ENCODE data around the gene PPP1CA.
"Not testable (repeated sequence)": the region's sequence is repeated elsewhere in the genome, so short reads cannot be mapped to it uniquely, and the experiment has no call there.

The PPP1CA gene

DNA sequence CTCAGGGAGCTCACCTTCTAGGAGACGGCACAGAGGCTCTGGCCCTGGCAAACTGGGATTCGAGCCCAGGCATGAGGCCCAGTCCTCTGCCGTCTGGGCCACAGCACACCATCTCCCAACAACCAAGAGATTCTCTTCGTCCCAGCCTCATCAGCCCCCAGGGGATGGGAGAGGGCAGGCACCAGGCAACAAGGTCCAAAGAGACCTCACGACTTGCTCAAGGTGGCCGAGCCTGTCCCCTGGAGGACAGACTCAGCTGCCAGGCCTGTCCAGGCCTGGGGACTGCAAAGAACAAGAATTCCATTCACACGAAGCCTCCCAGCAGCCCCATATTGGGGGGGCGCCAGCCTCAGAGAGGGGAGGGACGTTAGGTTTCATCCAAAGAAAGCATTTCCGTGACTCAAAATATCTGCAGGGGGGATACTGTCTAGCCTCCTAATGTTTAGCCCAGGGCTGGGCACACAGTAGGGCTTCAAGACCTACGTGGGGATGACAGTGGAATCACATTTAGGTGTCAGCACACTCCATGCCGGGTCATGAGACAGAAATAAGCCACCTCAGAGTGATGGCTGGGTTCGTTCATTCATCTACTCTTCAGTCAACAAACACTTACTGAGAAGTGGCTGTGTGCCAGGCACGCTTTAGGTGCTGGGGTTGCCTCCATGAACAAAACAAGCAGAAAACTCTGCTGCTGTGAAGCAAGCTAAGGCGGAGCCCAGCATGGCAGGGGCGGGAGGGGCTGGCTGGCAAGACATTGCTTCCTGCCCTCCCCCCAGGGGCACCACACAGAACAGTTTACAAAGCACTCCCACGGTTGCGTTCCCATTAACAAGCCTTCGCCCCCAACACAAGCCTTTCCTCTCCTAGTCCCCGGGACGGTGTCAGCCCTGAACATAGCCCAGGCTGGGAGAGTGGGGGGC, 15.0 kb upstream of the PPP1CA start:
- DNase-seq = no peak

- DNase-seq = no peak
Measured at GRCh38 chr11:67415501-67416304, 14.0 kb upstream of the PPP1CA start, which contains the start of gene CARNS1. Gene CARNS1 (plus strand): TSS chr11:67415678. CDS start chr11:67416200, 522 bp downstream.

- DNase-seq = no peak
Measured at GRCh38 chr11:67413266-67413849, 11.7 kb upstream of the PPP1CA start.

GRCh38 chr11:67412495-67413179, 11.0 kb upstream of the PPP1CA start:
- DNase-seq = no peak

- DNase-seq = no peak
Measured at GRCh38 chr11:67411785-67412152, 10.1 kb upstream of the PPP1CA start.

DNA sequence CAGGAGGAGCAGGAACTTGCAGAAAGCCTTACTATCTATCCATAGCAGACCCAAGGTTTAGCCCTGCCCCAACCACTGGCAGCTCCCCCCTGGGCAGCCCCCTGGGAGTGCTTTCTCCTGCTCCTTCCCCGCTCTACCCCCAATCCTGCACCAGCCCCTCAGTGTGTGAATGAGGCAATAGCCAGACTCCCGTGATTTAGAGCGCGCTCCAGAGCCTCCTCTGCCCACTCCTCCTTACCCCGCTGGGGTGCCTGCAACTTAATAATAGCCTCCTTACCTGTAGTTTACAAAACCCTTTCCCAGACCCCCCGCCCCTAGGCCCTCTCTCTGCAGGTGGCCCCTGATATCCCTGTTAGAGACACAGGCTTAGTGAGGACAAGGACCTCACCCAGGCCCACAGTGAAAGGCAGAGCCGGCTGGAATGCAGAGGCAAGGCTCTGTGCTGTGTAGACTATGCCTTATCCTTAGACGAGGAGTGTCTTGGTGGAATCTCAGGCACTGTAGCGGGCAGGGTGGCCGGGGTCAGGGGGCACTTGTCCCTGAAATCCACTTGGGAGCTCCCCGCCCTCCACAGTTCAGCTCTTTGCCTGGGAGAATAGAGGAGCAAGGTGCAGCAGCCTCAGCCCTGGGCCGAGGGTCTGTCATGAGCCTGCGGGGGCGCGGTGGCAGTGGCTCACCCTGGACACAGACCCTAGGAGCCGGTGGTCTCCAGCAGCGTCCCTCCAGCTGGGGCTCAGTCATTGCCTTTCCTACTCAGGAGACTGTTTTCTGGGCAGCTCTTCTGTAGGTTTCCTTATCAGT, 9.5 kb upstream of the PPP1CA start:
- DNase-seq = no peak

DNA sequence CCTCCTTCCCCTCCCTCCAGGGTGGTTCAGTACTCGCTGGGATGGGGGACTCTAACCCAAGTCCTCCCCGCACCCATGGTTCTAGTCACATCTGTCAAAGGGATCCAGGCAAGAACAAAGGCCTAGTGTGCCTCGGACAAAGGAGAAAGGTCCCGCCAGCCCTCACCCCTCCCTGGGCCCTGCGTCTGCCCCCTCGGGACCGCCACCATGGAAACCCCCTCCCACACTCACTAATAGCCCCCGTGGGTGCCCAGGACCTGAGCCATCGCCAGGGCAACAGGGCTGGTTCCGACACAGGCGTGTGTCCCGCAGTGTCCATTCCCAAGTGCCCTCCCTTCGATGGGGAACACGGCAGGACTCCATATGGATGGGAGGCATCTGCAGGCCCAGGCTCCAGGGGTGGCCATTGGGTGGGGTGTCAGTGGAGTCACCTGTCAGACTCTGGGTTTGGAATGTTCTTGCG, 8.7 kb upstream of the PPP1CA start:
- no peak for DNase-seq

- no peak for DNase-seq
Measured at GRCh38 chr11:67409781-67410368, 8.2 kb upstream of the PPP1CA start.

DNA sequence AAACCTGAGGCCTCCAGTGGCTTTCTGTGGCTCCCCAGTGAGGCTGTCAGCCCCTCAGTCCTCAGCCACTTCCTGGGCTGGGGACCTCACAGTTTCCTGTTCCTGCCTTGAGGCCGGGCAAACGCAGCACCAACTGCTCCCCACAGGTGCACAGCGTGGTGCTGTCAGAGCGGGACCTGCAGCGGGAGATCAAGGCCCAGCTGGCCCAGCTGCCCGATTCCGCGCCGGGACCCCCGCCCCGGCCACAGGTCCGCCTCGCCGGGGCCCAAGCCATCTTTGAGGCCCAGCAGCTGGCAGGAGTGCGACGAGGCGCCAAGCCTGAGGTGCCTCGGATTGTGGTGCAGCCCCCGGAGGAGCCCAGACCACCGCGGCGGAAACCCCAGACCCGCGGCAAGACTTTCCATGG, 7.6 kb upstream of the PPP1CA start:
- DNase-seq = peak; percentile 10 to 52

DNA sequence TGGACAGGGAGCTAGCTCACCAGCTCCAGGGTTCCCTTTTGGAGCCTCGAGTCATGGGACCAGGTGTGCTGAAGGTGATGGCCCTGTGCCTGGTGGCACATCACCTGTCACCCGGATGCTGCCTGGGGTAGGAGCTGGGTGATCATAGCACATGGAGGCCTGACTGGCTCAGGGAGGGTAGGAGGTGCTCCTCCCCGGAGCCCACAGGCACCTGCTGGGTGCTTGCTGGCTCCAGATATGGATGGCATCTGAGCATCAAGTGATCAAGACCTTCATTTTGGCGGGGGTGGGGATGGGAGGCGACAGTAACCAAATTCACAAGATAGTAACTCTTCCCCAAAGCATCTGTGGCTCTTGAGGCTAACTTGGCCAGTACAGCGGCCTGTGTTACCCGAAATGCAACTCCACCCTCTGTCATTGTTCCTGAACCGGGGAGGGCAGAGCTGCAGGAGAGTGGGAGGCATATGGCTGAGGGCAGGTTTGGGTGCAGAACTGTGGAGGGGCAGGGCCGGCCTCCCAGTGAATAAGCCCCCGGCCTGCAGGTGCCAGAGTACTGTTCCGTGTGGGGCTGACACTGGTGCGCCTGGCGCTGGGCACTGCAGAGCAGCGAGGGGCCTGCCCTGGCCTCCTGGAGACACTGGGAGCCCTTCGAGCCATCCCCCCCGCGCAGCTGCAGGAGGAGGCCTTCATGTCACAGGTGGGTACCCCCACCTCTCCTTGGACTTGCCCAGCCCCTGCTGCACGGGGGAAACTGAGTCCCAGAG, 7.0 kb upstream of the PPP1CA start:
- DNase-seq = no peak

DNA sequence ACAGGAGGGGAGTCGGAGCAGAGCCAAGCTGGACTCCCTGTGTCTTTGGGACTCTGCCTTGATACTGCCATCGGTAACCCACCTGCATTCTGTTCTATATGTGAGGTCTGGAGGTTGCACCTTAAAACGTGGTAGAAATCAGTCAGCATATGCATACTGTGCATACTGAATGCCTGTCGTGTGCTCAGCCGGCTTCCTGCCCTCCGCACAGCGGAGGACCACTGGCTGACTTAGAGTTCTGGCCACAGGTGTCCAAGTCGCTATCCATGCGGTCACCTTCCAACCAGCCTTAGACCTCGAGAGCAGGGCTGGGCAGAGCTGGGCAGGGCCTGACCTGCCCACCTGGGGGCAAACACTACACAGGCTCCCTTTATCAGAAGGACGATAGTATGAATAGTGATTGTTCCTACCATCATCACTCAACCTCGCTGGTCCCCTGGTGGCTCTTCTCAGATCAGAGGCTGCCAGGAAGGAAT, 6.1 kb upstream of the PPP1CA start:
- DNase-seq = no peak

DNA sequence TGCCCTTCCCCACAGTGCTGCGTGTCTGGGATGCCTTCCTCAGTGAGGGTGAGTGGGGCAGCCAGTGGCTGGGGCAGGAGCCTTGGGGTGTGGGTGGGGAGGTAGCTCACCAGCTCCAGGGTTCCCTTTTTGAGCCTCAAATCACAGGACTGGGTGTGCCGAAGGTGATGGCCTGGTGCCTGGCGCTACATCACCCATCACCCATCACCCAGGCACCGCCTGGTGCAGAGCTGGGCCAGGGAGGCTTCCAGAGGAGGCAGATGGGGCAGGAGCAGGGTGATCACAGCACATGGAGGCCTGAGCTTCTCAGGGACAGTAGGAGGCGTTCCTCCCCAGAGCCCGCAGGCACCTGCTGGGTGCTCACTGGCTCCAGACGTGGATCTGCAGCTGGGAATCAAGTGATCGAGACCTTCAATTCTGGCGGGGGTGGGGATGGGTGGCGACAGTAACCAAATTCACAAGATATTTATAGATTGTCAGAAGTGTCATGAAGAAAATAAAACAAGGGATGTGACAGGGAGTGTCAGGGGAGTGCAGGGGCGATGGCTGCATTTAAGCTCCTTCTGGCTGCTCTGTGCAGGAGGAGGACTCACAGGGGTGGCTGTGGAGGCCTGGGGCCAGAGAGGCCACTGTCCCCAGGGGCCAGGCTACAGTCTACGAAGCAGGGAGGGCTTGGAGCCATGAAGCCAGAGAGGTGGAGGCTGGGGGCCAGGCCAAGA, 5.5 kb upstream of the PPP1CA start:
- no peak for DNase-seq

- DNase-seq = no peak
Measured at GRCh38 chr11:67406420-67406968, 4.8 kb upstream of the PPP1CA start.

GRCh38 chr11:67405688-67406339, 4.2 kb upstream of the PPP1CA start:
- no peak for DNase-seq

- no peak for DNase-seq
Measured at GRCh38 chr11:67405196-67405567, 3.5 kb upstream of the PPP1CA start.

- no peak for DNase-seq
Measured at GRCh38 chr11:67404515-67405195, 3.0 kb upstream of the PPP1CA start.

- DNase-seq = not testable (repeated sequence)
Measured at GRCh38 chr11:67403085-67403484, 1.4 kb upstream of the PPP1CA start.

DNA sequence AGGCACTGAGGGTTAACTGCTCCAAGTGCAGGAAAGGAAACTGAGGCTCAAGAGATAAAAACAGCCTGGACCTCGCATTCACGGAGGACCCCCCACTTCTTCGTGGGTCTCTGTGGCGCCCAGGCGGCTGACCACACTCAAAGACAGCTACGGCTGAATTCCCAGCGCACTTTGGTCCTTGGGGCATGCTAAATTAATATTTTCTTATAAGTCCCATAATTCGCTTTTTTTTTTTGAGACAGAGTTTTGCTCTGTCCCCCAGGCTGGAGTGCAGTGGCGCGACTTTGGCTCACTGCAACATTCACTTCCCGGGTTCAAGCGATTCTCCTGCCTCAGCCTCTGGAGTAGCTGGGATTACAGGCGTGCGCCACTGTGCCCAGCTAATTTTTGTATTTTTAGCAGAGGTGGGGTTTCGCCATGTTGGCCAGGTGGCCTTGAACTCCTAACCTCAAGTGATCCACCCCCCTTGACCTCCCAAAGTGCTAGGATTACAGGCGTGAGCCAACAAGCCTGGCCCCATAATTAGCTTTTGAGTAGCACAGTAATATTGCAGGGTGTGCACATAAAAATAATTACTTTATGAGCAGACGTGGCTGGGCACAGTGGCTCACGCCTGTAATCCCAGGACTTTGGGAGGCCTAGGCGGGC, 658 bp upstream of the PPP1CA start:
- not testable (repeated sequence) for DNase-seq

Data from AML-193 (cell line).